ENCODE results near the gene SBNO1.
A peak's percentile ranks its signal among the peaks of the same experiment; 100 is the strongest.

Gene SBNO1

GRCh38 chr12:123278101-123278627 lies 86.5 kb downstream of the SBNO1 start:
- FAIRE-seq, result peak; percentile 82
- peak; percentile 61 for DNase-seq (ENCODE audit: insufficient read length, low spot score)

DNA sequence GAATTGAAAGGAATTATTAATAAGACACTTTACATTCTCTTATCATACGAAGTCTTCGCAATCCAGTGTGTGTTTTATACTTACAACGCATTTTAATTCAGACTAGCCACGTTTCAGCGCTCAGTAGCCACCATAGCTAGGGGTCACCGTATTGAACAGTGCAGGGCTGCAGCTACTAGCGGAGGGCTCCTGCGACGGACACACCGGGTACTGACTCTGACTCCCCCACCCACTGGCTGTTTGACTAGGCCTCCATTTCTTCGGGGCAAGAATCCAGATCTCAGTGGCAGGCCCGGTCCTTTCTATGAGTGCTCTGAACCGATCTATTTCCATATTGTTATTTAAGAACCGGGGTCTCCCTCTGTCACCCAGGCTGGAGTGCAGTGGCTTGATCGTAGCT lies 91.5 kb downstream of the SBNO1 start:
- FAIRE-seq (no peak), DNase-seq (ENCODE audit: insufficient read length, low spot score) (no peak)

DNA sequence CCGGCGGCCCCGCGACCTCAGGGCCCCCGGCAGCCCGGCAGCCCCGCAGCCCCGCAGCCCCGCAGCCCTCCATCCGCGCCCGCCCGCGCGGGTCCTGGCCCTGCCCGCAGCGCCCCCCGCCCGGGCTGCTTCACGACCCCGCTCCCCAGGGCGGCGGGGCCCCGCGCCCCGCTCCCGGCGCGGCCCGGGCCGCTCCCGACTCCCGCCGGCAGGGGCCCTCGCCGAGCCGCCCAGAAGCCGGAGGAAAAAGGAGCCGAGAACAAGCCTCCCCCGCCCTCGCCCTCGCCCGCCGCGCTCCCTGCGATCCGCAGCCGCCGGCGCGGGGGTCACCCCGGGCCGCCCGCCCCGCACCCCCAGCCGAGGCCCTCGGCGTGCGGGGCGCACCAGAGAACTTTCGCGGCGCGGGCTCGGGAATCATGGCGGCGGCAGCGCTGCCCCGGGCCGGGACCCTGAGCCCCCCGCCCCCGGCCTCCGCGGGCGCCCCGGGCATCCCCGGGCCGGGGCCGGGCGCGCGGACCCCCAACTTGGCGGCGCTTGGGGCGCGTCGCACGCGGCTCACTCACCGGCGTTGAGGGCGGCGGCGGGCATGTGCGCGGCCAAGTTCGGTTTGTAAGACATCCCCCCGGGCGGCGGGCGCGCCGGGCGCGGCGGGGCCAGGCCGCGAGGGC lies 93.5 kb downstream of the SBNO1 start:
- no peak for FAIRE-seq

DNA sequence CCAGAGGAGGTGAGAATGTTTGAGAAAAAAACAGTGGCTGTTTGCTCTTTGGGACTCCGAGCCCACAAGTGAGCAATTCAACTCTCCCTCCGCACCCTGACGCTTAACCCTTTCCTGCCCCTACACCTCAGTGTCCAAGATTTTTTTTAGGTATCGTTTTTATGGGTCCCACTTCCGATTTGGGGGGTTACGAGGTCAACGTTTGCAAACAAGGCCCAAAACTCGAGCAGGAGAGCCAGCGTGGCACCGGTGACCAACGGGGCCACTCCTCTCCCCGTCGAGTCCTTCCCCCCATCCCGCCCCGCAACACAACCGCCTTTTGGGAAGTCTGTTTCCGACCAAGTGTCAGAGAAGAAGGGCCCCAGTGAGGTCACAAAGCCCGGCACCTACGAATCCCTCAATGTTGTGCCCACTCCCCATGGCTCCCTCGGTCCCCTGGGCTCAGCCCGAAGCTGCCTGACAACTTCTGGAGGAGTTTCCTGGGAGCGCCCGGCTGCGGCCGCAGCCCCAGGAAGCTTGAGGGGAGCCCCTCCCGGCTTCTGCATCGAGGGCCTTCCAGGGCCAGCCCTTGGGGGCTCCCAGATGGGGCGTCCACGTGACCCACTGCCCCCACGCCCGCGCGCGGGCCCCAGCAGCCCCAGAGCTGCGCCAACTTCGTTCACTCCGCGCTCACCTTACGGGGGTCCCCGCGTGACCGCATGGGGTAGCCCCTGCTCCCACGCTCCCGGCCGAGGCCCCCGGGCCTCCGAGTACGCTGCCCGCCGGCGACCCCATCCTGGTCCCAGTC lies 94.2 kb downstream of the SBNO1 start:
- peak; percentile 73 for FAIRE-seq
- peak; percentile 47 for DNase-seq (ENCODE audit: insufficient read length, low spot score)

More for the DNA sequence above, 93.5 kb downstream of the SBNO1 start:
- DNase-seq (ENCODE audit: insufficient read length, low spot score), result peak; percentile 93

GRCh38 chr12:123269896-123270213 lies 94.8 kb downstream of the SBNO1 start:
- DNase-seq (ENCODE audit: insufficient read length, low spot score) (no peak), FAIRE-seq (peak; percentile 4)

- DNase-seq (ENCODE audit: insufficient read length, low spot score) (peak; percentile 66), FAIRE-seq (no peak)
Observed at GRCh38 chr12:123269395-123269892, 95.2 kb downstream of the SBNO1 start.

- no peak for DNase-seq (ENCODE audit: insufficient read length, low spot score)
- FAIRE-seq, result no peak
Observed at GRCh38 chr12:123268850-123269249, 95.8 kb downstream of the SBNO1 start.

GRCh38 chr12:123267991-123268843 lies 96.4 kb downstream of the SBNO1 start:
- no peak for FAIRE-seq

DNA sequence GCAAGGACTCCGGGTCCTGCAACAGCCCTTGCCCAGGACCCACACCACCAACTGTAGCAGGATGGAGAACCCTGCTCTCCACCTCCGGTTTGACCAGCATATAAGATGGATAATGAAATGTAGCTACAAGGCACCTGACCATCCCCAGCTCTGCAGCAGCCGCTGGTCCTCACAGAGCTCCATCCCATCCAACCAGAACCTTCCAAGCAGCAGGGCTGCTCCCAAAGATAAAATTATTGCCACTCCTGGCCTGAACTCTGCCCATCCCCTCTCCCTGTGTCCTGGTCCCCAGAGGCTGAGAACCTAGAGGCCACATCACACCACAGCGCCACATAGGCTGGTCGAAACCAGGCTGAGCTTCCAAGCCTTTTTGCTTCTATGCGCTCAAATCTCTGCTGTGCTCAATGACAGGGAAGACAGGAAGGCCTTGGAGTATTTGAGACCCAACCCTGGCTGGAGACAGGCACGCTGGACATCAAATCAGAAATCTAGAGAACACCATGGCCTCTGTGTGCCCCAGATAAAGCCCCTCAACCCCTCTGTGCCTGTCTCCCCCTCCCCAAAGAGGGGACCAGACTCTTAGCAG lies 97.2 kb downstream of the SBNO1 start:
- DNase-seq (ENCODE audit: insufficient read length, low spot score) (no peak), FAIRE-seq (no peak)

More at GRCh38 chr12:123267991-123268843, 96.4 kb downstream of the SBNO1 start:
- no peak for DNase-seq (ENCODE audit: insufficient read length, low spot score)

DNA sequence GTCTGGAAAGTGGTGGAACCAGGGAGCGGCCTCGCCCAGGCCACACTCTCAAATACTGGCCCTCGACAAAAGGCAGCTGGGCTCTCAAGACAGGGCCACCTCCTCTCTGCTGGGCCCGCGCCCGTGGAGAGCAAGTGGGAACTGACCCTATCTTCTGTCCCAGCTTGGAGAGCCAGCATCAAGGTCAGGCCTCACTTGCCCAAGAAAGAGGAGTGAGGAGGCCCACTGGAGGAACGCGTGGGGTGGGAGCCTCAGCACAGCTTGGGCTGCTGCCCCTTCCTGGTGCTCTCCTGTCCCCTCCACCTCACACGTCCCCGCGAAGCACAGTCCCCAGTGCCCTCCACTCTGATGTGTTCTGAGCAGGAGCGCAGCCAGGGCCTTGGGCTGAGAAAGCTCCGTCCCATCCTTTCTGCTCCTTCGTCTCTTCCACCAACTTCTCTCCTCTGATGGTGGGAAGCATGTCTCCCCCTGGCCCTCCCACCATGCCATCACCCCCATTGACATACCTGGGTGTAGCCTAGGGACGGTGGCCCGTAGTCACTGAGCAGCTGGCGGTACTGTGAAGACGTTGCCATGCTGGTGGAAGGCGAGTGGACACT lies 97.9 kb downstream of the SBNO1 start:
- FAIRE-seq, result no peak

GRCh38 chr12:123265851-123266678 lies 98.6 kb downstream of the SBNO1 start:
- no peak for FAIRE-seq
- DNase-seq (ENCODE audit: insufficient read length, low spot score), result no peak

More for the DNA sequence above, 97.9 kb downstream of the SBNO1 start:
- DNase-seq (ENCODE audit: insufficient read length, low spot score), result no peak

DNA sequence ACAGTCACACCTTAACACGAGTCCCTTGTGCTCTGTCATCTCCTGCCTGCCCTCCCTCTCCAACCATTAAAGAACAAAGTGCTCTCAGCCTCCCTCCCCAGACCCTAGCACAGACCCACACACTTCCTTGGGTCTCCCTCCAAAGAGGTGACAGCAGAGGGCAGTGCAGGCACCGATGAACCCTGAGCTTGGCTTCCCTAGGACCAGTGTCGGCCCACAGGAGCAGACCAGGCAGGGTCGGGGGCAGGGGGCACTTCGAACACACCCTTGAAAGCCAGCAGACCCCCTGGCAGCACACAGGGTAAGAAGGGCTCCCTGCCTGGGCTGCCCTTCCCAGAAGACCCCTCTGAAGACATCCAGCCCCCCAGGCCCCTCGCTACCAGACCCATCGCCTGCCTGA lies 100.0 kb downstream of the SBNO1 start:
- FAIRE-seq (no peak), DNase-seq (ENCODE audit: insufficient read length, low spot score) (no peak)

DNA sequence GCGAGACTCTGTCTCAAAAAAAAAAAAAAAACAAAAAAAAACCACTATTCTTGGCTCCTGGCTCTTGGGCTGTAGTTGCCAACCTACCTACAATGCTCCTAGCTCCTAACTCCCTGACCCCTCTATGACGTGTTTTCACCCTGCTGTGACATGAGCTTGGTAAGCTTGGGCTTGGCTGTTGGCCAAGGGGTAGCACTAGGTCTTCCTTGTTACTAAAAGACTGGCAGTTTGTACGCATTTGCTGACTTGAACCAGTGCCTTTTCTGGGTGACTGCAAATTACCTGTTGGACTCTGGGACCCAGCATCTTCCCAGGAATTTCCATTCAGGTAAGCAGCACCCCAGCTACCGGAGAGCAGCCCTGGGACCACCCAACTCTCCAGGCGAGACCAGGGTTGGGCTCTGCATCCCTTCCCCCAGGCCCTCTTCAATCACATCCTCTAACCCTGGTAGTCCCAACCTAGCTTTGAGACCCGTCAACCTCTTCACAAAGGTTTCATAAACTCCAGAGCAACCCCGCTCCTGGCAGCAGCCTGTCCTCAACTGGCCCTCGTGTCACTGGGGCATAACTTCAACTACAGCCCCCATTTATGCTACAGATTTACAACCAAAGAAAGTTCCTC lies 101.3 kb downstream of the SBNO1 start:
- DNase-seq (ENCODE audit: insufficient read length, low spot score) (no peak), FAIRE-seq (no peak)

GRCh38 chr12:123261196-123261595 lies 103.5 kb downstream of the SBNO1 start:
- DNase-seq (ENCODE audit: insufficient read length, low spot score), result no peak
- no peak for FAIRE-seq

DNA sequence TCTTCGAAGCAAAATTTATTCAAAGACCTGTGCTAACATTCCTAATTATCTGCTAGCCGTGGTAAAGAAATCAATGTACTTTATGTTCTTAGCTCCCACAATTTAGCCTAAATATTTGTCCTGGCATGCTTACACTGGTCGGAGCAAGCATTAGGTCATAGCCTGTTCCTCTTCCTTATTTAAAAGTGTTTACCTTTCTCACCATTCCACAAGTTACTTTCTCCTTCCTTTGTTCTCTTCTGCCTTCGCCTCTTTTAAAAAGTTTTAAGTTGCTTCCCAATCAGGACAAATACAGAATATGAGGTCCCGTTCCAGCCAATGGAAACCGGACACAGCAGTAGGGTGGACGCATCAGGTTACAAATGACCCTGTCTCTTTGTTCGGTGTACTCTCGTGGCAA lies 104.6 kb downstream of the SBNO1 start:
- DNase-seq (ENCODE audit: insufficient read length, low spot score) (no peak), FAIRE-seq (no peak)

DNA sequence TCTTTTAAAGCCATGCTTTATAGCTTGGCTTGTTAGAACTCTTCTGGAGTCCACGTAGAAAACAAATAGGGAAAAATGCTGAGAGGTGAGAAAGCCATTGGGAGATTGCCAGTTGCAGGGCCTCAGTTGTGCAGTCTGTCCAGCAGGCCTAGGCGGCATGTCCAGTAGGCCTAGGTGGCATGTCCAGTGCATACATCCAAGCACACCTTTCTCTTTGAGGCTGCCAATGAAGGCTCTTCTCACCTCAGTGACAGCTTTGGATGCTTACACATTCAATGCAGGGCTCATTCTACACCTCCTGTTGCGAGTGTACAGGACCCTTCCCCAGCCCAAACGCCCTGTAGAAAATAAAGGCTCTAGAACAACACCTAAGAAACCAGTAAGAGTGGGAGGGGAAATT lies 106.1 kb downstream of the SBNO1 start:
- FAIRE-seq, result no peak
- no peak for DNase-seq (ENCODE audit: insufficient read length, low spot score)

- FAIRE-seq (no peak), DNase-seq (ENCODE audit: insufficient read length, low spot score) (no peak)
Observed at GRCh38 chr12:123254853-123255446, 109.7 kb downstream of the SBNO1 start.

GRCh38 chr12:123253641-123254459 lies 110.8 kb downstream of the SBNO1 start:
- no peak for DNase-seq (ENCODE audit: insufficient read length, low spot score)
- no peak for FAIRE-seq
